Suppressor macrophage (primary cell): Measurements from ENCODE around the gene TMEM150B.
A peak's percentile ranks its signal among the peaks of the same experiment; 100 is the strongest.

Source experiments
- DNase-seq, 4 experiments: peaks; one replicate each; pipeline ENCODE4 v3.0.0-alpha.2; 2020 to 2022

The TMEM150B gene

DNA sequence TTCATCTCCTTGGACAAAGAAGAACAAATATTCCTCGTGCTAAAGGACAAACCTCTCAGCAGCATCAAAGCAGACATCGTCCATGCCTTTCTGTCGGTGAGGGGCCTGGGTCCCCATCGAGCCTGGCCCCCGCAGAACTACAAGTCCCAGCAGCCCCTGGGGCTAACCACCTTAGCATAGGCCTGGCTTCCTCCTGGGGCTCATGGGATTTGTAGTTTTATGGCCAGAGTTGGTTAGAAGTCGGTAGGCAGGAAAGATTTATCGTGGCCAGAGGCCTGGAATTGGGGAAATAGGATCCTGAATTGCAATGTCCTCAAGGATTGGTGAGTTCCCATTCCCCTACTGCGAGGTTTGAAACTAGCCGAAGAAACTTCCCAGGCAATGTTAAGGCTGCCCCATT, 19.6 kb downstream of the TMEM150B start:
- peak; percentile 47 to 73 (median 60) for DNase-seq

DNA sequence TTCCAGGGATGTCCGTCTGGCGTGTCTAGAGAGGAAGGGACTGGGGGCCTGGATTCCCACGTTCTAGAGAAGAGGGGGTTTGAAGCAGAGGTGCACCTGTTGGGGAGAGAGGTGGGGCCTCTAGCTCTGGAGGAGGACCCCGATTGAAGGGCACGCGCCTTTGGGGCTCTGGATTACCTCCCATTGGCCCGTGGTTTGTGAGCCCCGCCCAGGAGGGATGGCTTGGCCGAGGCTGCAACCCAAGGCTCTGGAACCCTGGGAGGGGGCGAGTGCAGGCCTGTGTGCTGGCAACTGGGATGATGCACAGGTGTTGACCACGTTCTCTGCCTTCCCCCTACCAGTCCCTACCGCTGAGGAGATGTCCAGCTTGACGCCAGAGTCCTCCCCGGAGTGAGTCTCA, 20.2 kb downstream of the TMEM150B start:
- DNase-seq, result no peak

DNA sequence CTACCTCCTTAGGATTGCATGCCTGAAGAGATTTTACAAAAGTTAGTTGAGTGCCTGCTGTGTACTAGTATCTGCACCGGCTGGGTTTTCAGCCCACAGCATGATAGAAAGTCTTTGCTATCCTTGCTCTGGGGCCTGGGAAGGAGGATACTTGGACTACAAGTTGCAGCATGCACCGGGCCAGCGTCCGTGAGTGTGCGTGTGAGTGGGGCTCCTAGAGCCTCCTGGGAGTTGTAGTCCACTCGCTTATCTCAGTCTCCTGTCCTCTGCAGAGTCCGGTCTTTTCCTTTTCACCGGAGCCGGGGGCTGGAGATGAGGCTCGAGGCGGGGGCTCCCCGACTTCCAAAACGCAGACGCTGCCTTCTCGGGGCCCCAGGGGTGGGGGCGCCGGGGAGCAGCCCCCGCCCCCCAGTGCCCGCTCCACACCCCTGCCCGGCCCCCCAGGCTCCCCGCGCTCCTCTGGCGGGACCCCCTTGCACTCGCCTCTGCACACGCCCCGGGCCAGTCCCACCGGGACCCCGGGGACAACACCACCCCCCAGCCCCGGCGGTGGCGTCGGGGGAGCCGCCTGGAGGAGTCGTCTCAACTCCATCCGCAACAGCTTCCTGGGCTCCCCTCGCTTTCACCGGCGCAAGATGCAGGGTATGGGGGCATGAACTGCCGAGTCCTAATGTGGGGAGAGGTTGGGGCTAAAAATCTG, 20.7 kb downstream of the TMEM150B start:
- DNase-seq, result peak in 2 of 4 experiments; percentile 38 to 56

DNA sequence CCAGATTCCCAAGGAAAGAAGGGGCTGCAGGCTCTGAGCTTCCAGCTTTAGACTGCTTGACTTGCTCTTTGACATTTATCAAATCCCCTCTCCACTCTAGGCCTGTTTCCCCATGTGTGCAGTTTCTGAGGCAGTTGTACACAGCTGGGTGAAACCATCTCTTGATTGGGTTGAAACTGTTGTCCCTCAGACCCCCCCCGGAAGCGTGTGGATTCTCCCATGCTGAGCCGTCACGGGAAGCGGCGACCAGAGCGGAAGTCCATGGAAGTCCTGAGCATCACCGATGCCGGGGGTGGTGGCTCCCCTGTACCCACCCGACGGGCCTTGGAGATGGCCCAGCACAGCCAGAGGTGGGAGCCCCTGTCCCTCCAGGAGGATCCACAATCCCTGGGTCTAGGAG, 21.7 kb downstream of the TMEM150B start:
- DNase-seq, result no peak

DNA sequence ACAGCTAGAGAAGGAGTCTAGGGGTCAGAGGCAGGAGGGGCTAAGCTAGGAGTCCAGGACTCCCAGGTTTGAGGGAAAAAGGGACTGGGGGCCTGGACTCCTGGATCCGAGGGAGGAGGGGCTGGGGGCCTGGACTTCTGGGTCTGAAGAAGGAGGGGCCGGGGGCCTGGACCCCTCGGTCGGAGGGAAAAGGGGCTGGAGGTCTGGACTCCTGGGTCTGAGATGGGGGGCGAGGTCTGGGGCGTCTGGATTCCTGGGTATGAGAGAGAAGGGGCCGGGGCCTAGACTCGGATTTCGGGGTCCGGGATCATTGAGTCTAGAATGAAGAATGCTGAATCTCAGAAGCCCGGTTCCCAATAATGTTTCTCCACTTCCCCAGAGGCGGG, 22.8 kb downstream of the TMEM150B start:
- DNase-seq, result no peak

DNA sequence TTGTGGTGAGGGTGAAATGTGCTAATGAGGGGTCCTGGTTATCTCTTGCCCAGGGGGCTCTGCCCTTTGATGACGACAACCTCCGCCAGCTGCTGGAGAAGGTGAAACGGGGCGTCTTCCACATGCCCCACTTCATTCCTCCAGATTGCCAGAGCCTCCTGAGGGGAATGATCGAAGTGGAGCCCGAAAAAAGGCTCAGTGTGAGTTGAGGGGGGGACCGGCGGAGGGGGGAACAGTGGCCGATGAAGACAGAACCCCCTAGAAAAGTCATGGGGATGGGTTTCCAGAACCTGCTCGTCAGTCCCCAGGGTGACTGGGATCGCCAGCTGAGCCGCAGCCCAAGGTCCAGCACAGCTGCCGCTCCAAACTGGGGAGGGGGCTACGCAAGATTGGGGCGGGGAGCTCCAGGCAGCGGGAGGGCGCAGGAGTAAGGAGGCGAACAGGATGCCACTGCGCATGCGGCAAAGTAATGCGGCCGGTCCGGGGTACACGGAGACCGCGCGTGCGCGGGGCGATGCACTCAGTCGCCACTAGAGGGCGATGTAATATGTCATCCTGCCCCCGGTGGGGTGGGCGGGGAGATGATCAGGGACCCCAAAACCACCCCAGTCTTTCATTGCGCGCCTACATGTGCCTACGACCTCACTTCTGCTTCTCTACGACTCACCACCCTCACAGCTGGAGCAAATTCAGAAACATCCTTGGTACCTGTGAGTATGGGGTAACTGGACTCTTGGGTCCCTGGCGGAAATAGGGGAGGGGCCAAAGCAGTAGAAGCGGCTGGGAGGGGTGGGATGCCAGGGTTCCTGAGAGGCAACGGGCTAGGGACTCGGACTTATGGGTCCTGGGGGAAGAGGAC, 23.5 kb downstream of the TMEM150B start:
- DNase-seq, result peak; percentile 90 to 95 (median 94)

DNA sequence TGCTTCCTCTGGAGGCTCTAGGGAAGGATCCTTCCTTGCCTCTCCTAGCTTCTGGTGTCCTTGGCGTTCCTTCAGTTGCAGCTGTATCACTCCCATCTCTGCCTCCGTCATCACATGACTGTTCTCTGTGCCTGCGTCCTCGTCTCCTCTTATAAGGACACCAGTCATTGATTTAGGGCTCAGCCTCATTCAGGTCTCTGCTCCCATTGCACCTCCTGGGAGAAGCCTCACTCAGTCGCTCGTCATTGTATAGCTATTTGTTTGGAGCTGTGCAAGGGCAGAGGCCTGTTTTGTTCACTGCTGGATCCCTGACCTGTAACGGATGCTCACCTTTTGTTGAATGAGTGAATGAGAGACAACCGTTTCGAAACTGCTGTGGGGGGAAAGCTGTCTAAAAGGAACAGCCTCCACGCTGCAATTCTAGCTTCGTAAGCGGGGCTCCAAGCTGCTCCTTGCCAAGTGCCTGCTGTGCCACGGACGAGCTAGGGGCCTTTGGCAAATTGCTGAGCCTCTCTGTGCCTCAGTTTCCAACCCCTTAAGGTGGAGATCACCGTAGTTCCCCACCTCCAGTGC, 24.2 kb downstream of the TMEM150B start:
- no peak for DNase-seq

DNA sequence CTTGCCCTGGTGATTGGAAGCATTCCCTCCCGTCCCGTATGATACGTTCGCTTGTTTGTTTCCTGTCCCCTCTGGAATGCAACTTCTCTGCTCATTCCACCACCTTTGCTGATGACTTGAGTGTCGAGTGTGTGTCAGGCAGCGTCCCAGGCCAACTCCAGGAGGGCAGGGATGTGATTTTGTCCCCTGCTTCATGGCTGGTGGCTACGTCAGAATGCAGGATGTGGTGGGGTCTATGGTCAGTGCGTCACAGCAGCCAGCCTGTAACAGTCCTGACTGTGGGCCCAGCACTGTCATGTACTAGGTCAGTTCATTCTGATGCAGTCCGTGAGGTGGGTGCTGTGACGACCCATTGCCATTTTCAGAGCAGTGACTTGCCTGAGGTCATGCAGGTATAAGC, 25.1 kb downstream of the TMEM150B start:
- no peak for DNase-seq

DNA sequence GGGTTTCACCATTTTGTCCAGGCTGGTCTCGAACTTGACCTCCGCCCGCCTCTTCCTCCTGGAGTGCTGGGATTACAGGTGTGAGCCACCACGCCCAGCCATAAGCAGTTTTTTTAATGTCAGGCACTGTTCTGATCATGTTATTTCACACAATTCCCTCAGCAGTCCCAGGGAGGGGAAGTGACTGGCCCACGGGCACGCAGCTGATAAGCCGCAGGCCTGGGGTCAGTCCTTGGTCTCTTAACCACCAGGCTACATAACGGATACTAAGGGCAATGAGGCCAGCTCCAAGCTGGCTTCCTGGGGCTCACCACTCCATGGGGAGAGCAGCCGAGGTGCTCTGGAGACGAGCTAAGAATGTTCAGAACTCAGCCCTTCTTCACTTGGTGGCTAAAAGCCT, 27.9 kb downstream of the TMEM150B start:
- DNase-seq, result no peak

DNA sequence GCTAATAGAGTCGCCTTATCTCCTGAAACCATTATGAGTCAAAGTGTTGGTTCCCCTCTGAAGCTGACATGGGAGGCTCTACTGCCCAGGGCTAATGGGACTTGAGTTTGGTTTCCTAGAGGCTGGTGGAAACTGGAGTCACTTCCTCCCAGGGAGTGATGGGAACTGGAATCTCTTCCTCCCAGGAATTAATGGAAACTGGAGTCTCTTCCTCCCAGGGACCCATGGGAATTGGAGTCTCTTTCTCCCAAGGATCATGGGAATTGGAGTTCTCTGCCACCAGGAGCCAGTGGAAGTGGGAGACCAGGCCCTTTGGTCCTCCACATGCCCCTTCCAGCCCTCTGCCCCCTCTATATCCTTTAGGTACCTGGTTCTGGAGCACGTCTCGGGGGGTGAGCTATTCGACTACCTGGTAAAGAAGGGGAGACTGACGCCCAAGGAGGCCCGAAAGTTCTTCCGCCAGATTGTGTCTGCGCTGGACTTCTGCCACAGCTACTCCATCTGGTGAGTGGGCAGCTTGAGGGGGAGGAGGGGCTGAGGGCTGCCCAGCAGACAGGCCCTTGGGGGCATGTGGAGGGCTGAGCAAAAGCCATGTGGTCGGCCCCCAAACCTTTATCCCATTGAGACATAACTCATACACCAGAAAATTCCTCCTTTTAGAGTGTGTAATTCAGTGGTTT, 35.9 kb downstream of the TMEM150B start:
- no peak for DNase-seq

DNA sequence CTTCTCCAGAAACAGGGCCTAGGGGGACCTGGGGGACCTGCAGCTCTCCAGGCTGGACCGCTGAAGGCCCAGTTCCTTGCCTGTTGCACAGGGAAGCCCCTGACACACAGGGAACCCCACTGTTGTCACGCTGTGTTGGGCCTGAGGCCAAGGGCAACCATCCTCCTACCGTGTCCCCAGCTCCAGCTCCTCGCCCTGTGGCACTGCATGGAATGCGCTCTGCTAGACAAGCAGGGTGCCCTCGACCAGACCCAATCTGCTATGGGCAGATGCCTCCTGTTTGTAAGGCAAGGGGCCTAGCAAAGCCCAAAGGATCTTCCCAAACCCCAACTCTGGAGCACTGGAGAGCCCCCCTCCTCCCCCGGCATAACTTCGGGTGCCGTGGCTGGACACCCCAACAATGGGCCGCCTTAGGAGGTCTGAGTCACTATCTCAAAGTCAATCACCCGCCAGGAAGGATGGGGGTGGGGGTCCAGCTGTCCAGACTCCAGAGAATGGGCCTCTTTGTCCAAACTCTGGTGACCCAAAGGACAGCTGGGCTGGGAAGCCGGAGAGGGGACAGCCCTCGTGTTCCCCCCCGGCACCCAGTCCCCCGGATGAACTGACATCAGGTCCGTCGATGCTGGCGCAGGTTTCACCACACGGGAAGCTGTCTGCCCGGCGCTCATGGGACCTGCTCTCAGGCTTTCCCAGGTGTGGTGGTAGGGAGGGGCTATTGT, 37.6 kb downstream of the TMEM150B start:
- no peak for DNase-seq

DNA sequence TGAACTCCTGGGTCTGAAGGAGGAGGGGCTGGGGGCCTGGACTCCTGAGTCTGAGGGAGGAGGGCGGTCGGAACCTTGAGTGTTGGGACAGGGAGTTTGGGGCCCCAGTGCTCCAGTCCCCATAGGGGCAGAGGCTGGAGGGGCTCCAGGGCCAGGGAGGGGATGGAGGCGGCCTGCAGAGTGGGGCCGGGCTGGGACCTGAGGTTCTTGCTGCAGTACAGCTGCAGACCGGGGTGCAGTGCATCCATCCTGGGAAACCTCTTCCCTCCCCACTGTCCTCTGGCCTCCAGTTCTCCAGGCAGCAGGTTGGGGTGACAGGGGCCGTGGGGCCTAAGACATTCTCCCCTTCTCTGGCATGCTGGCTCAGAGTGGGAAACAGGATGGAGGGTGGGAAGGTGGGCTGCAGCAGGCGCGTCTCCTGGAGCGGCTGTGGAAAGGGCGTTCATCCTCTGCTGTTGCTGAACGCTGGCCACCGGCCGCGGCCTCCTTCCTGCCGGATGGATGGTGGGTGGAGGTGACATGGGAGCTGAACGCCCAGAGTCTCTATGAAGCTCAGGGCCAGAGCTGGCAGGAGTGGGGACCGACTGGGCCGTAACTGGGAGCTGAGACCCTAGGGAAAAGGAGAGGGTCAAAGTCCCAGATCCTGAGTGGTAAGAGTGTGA, 39.8 kb downstream of the TMEM150B start:
- DNase-seq, result no peak

DNA sequence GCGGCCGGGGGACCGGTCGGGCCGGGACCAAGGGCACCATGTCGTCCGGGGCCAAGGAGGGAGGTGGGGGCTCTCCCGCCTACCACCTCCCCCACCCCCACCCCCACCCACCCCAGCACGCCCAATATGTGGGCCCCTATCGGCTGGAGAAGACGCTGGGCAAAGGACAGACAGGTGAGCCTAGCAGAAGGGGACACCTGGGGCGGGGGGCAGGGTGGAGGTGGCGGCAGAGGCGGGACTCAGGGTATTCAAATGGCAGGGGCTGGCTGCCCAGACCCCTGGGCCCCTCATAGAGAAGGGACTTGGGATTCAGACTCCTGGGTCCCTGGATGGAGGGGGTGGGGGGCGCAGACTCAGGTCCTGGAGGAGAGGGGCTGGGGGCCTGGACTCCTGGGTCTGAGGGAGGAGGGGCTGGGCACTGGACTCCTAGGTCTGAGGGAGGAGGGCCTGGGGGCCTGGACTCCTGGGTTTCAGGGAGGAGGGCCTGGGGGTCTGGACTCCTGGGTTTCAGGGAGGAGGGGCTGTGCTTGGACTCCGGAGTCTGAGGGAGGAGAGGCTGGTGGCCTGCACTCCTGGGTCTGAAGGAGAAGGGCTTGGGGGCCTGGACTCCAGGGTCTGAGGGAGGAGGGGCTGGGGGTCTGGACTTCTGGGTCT, 40.6 kb downstream of the TMEM150B start:
- DNase-seq, result no peak

DNA sequence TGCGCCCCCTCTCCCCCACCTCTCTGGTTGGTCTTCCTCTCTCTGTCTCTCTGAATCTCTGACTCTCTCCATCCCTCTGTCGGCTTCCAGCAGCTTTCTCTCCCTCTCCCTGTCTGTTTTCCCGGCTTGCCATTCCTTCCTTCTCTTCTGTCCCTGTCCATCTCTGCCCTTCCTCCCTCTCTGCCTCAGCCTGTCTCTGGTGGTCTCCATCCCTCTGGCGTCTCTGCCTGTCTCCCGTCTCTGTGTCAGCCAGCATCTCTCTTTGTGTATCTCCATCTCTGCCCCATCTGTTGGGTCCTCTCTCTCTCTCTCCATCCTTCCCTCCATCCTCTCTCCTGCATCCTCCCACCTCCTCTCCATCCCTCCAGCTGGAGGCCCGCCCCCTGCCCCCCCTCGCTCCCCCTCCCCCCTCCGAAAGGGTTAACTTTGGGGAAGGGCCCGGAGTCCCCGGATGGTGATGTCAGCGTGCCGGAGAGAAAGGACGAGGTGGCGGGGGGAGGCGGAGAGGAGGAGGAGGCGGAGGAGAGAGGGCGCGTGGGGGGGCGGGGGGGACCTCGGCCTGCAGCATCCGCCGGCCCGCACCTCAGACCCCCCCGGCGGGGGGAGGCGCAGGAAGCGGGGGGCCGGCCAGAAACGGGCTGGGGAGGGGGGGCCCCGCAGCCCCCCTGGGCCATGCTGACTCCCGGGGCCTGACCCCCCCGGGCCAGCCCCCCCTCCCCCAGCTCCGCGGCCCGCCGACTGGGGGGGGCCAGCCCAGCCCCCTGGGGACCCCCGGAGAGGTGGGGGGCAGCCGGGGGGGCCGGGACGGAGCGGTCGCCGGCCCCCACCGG, 41.4 kb downstream of the TMEM150B start, which contains the start of gene BRSK1:
Gene BRSK1 (plus strand): TSS at position 450 of the 830 bp plus-strand sequence. CDS start 446 bp downstream, outside the sequence.
- DNase-seq, result no peak

DNA sequence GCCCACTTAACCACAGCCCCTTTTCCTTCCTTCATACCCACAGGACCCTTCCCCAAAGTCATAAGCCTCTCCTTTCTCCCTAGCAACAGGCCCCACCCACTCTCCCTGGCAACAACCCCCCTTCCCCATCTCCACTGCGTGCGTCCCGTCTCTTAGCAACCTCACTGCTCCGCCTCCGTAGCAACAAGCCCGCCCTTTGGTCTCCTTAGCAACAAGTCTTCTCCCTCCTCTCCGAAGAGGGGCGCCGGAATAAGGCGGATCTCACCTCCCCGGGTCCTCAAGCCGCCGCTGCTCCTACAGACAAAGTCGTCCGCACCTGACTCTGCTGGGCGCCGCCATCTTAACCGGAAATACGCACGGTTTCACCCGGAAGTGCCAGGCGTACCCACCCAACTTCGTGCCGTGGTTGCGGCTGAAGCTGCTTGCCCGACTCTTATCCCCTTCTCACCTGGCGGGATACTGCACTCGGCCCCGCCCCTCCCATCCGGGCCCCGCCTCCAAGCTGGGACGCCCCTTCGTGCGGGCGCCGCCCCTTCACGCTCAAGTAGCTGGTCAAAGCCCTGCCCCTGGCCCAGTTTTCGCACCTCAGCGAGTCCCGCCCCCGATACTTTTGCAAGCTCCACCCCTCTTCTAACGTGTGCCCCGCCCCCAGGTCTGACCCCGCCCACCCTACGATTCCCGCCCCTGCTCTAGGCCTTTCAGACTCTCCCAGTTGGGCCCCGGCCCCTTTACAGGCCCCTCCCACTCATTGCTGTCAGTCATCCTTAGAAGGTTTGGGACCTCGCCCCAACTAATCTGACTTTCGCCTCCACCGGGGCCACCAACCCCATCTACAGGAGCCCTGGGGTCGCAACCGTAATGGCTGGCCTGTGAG, 45.1 kb downstream of the TMEM150B start, which contains the start of gene HSPBP1:
Gene HSPBP1 (minus strand): TSS at position 341 of the 874 bp plus-strand sequence. CDS start 502 bp downstream, outside the sequence.
- DNase-seq, result peak; percentile 84 to 92 (median 90)

DNA sequence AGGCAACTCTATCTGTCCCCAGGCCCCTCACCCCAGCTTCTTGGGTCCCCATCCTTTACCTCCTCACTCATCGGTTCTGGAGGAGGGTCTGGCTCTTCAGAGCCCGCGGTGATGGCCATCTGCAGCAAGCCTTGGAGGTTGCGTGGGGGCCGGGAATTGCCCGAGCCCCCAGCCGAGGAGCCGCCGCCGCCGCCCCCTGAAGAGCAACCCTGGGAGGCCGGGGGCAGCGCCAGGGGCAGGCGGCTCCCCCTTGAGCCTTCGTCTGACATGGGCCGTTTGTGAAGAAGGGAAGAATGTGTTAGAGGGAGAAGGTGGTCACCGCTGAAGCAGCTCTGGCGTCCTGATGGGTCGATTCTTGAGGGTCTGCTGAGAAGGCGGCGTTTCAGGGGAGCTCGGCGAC, 45.8 kb downstream of the TMEM150B start:
- no peak for DNase-seq

DNA sequence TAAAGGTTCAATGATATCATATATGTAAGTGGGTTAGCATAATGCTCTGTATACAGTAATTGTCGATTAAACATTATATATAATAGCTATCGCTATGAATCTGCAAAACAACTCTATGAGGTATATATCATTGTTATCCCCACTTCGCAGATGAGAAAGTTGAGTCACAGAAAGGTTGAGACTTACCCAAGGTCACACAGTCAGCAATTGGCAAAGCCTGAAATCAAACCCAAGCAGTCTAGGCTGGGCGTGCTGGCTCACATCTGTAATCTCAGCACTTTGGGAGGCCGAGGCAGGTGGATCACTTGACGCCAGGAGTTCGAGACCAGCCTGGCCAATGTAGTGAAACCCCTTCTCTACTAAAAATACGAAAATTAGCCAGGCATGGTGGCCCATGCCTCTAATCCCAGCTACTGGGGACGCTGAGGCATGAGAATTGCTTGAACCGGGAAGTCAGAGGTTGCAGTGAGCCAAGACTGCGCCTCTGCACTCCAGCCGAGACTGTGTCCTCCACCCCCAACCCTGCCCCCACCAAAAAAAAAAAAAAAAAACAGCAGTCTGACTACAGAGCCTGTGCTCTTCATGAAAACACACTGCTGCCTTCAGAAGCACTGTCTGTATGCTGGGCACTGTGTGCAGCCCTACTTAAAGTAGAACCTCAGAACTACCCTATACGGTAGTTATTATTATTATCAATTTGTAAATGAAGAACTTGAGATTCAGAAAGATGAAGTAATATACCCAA, 46.6 kb downstream of the TMEM150B start:
- no peak for DNase-seq

DNA sequence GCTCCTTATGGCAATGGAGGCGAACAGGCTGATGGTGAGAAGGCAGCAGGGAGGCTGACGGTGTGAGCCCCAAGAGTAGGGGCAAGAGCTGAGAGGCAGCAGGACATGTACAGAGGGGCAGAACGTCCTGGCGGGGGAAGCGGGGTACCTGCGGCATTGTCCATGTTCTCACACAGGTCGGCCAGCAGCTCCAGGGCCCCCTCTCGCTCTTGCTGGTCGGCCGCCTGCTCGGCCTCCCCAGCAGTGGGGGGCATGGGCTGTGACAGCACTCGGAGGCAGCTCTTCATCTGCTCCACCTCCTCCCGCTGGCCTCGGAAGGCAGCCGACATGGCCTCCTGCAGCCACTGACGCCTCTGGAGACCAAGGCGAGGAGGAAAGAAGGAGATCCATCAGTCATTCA, 47.6 kb downstream of the TMEM150B start:
- no peak for DNase-seq
